ENCODE measurements around the gene SPAG16. TPM values are rescaled to one million over a fixed set of nuclear protein-coding genes. Genes with fewer than 3 reads are reported as not detected.

SPAG16 gene
- total RNA-seq, 1 experiment from 2014 or later = 17.3 TPM

DNA sequence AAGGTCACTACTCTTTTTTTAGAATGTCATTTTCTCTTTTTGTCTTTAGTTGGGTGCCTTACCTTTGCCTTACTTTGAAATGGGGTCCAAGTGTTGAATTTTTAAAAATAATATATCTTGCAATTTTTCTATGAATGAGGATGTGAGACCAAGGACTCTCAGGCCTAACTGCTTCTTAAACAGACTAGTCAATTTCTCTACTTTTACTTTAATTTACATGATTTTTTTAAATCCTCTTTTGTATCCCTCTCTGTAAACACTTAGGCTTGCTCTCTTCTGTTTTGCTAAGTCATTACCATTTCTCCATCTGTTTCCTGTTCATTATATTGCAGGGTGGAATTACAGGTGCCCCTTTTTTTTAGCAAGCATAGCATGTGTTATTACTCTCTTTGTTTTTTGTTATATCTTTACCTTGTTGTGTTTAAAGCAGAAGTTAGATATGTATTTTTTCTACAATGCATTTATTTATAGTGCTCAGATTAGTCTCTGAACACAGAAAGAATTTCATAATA, 261.8 kb downstream of the SPAG16 start:
- H2BK5ac ChIP-seq (ENCODE audit: insufficient read length, low read length) = no peak overlapping the region
- no peaks in the 10 kb centered on the region for H3K23me2 ChIP-seq (ENCODE audit: insufficient read length, low read depth, low read length, poor library complexity, severe bottlenecking)
- H3K9ac ChIP-seq (ENCODE audit: extremely low read depth, insufficient read length, low read length) = no peak overlapping the region
- H4K91ac ChIP-seq (ENCODE audit: insufficient read length, low read depth, low read length) = no peak overlapping the region
- no peak overlapping the region for H2AFZ ChIP-seq (ENCODE audit: low read length)
- no peak overlapping the region for H2AK5ac ChIP-seq (ENCODE audit: insufficient read length, low read length)
- peak overlapping the region; percentile 9 to 54 (median 41); a peak in 3 of 7 replicates for H3K27ac Mint-ChIP-seq
- no peaks in the 10 kb centered on the region for H3K27me3 Mint-ChIP-seq (ENCODE audit: low read depth)
- no peaks in the 10 kb centered on the region for H4K20me1 ChIP-seq (ENCODE audit: control insufficient read depth, insufficient read depth, insufficient read length)
- H3K23ac ChIP-seq (ENCODE audit: insufficient read length, low read depth, low read length) = no peak overlapping the region
- H3K4me3 Mint-ChIP-seq = no peak overlapping the region
- no peak overlapping the region for H3K14ac ChIP-seq (ENCODE audit: insufficient read depth, low read length)
- peaks cover 6 to 14% of the 10 kb centered on the region in 2 experiments for H3K4me1 Mint-ChIP-seq
- no peak for DNase-seq
- H3K9me3 Mint-ChIP-seq = no peaks in the 10 kb centered on the region
- H4K5ac ChIP-seq (ENCODE audit: insufficient read length, low read depth, low read length) = no peak overlapping the region
- H3T11ph ChIP-seq (ENCODE audit: low read length) = no peak overlapping the region
- H2BK12ac ChIP-seq (ENCODE audit: insufficient read length, low read depth, low read length) = no peak overlapping the region
- no peak overlapping the region for H2BK15ac ChIP-seq (ENCODE audit: low read depth, low read length)
- no peaks in the 10 kb centered on the region for H3K4me1 ChIP-seq (ENCODE audit: insufficient read depth, low read length)
- no peaks in the 10 kb centered on the region for H3K79me1 ChIP-seq (ENCODE audit: insufficient read depth, low read depth, low read length, poor library complexity, severe bottlenecking)
- H3K36me3 Mint-ChIP-seq (ENCODE audit: insufficient read depth in 1 of 3, low read depth in 3 of 3) = no peaks in the 10 kb centered on the region
- H4K8ac ChIP-seq (replicated peaks; ENCODE audit: insufficient read length, low read depth, low read length) = no peak overlapping the region
- no peak overlapping the region for H3K18ac ChIP-seq (ENCODE audit: insufficient read length, low read depth, low read length)
- no peak overlapping the region for H2BK20ac ChIP-seq (ENCODE audit: low read depth, low read length, poor library complexity, severe bottlenecking)
- H3K4ac ChIP-seq (ENCODE audit: low read depth, low read length) = no peak overlapping the region
- H3K79me2 ChIP-seq (ENCODE audit: insufficient read depth, low read length) = no peaks in the 10 kb centered on the region
- H3K4me2 ChIP-seq (ENCODE audit: insufficient read depth, insufficient read length, low read length) = no peak overlapping the region
- no peak overlapping the region for H3K27ac ChIP-seq (ENCODE audit: insufficient read length, low read depth, low read length)
- no peak overlapping the region for H2BK120ac ChIP-seq (ENCODE audit: low read depth, low read length, poor library complexity, severe bottlenecking)
- H3K9me3 ChIP-seq (ENCODE audit: control insufficient read depth, low read depth, low read length) = no peaks in the 10 kb centered on the region
- no peak overlapping the region for H3K56ac ChIP-seq (ENCODE audit: insufficient read length, low read depth, low read length)
- H3K27me3 ChIP-seq (ENCODE audit: insufficient read depth, low read length) = no peaks in the 10 kb centered on the region
- TF ChIP-seq, protein P1, sequence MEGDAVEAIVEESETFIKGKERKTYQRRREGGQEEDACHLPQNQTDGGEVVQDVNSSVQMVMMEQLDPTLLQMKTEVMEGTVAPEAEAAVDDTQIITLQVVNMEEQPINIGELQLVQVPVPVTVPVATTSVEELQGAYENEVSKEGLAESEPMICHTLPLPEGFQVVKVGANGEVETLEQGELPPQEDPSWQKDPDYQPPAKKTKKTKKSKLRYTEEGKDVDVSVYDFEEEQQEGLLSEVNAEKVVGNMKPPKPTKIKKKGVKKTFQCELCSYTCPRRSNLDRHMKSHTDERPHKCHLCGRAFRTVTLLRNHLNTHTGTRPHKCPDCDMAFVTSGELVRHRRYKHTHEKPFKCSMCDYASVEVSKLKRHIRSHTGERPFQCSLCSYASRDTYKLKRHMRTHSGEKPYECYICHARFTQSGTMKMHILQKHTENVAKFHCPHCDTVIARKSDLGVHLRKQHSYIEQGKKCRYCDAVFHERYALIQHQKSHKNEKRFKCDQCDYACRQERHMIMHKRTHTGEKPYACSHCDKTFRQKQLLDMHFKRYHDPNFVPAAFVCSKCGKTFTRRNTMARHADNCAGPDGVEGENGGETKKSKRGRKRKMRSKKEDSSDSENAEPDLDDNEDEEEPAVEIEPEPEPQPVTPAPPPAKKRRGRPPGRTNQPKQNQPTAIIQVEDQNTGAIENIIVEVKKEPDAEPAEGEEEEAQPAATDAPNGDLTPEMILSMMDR (conservative IDR thresholded peaks at IDR 0.05) = no peak

All from H9 (cell line).